PFSK-1 (cell line): ENCODE results near the gene CACNG1.

ENCODE experiments used
- REST ChIP-seq, 2 experiments: IDR thresholded peaks; 2 replicates each; pipeline versions ENCODE4 v1.6.1 to v1.8.0; 2011 to 2012; ENCODE audit warnings: low read depth in 2 of 2, low read length in 2 of 2, control low read depth in 1 of 2, inconsistent platforms in 1 of 2, mild to moderate bottlenecking in 1 of 2, moderate library complexity in 1 of 2; ENCODE audit not compliant: insufficient read depth in 1 of 2
- TAF1 ChIP-seq: IDR thresholded peaks from 2 replicates; pipeline ENCODE4 v1.6.1; 2012; ENCODE audit warnings: low read length, control low read depth, borderline replicate concordance; ENCODE audit not compliant: insufficient read depth

GRCh38 chr17:67007266-67007665, 37.1 kb upstream of the CACNG1 start:
- no peak for TF ChIP-seq TAF1
- TF ChIP-seq REST (IDR thresholded peaks at IDR 0.05; ENCODE audit: insufficient read depth in 1 of 2, low read depth in 2 of 2, low read length in 2 of 2) = no peak
